K562 (cell line): ENCODE results near the gene KRTAP22-2. TPM values are rescaled to one million over a fixed set of nuclear protein-coding genes. Genes with fewer than 3 reads are reported as not detected.

Experiments
- ATAC-seq: fragments of 200-7000 bp; cut with Tn5 transposase; 3 replicates; pipeline ENCODE4 v1.9.1; 2020; ENCODE audit warnings: moderate library complexity
- BruUV-seq: library from RNA; stranded (reverse); fragments of 400-500 nt; replicated peaks from 2 replicates; lab custom pipeline; 2021; lab: Mats Ljungman, UMichigan
- CTCF ChIA-PET: fragments of 300-600 bp; formaldehyde crosslinking; extraction: SDS; loops from one replicate; lab custom pipeline; 2021; ENCODE audit warnings: low intra/inter-chr PET ratio; lab: Yijun Ruan, JAX
- POLR2A ChIA-PET: fragments of 300-600, 350-650 bp; sonication (Branson Sonifier 250); formaldehyde crosslinking; extraction: SDS; loops from one replicate; lab custom pipeline; 2021; ENCODE audit warnings: antibody characterized with exemption, inconsistent platforms; lab: Yijun Ruan, JAX
- DNase-seq, 4 experiments: peaks; one replicate each; pipeline versions ENCODE4 v3.0.0 to v3.0.0-alpha.2; 2011 to 2018; ENCODE audit warnings: low spot score in 3 of 4, mixed read lengths in 3 of 4; ENCODE audit errors: extremely low read depth in 1 of 4
- FAIRE-seq: peaks from 2 replicates; lab custom pipeline; 2011; peaks lifted over from hg19 to GRCh38; lab: Jason Lieb, UNC
- H2AFZ ChIP-seq: 2 replicates; pipeline ENCODE4 v1.6.0; 2011; ENCODE audit warnings: low read depth, low read length, control low read depth, inconsistent platforms
- H3K27ac ChIP-seq: fragments of 200-600 bp; 3 replicates; pipeline ENCODE4 v1.8.0; 2011; ENCODE audit warnings: low read depth, mild to moderate bottlenecking, control low read depth, inconsistent platforms, low read length, moderate library complexity, mixed read lengths; ENCODE audit errors: extremely low read depth
- H3K27me3 ChIP-seq, 2 experiments: fragments of 300-600 bp in 1 of 2; 2 replicates in 1 of 2; 3 replicates in 1 of 2; pipeline versions ENCODE4 v1.6.0 to v1.8.0; 2011; ENCODE audit warnings: inconsistent platforms in 2 of 2, low read length in 2 of 2, mild to moderate bottlenecking in 1 of 2, mixed read lengths in 1 of 2, moderate library complexity in 1 of 2; ENCODE audit not compliant: control insufficient read depth in 2 of 2, insufficient read depth in 2 of 2
- H3K36me3 ChIP-seq: fragments of 300-600 bp; 3 replicates; pipeline ENCODE4 v1.8.0; 2011; ENCODE audit warnings: mild to moderate bottlenecking, low read length, inconsistent platforms; ENCODE audit not compliant: control insufficient read depth, insufficient read depth
- H3K4me1 ChIP-seq, 2 experiments: fragments of 200-600 bp in 1 of 2; replicated peaks in 1 of 2; 2 replicates in 1 of 2; 3 replicates in 1 of 2; pipeline versions ENCODE4 v1.5.1 to v1.8.0; 2011; ENCODE audit warnings: inconsistent platforms in 2 of 2, low read length in 2 of 2, mild to moderate bottlenecking in 1 of 2, mixed read lengths in 1 of 2, moderate library complexity in 1 of 2; ENCODE audit not compliant: control insufficient read depth in 2 of 2, insufficient read depth in 2 of 2
- H3K4me2 ChIP-seq: 2 replicates; pipeline ENCODE4 v1.6.1; 2011; ENCODE audit warnings: low read length, control low read depth, inconsistent platforms, mixed read lengths; ENCODE audit not compliant: insufficient read depth
- H3K4me3 ChIP-seq: fragments of 200-600 bp; sonication (generic), shearing (Covaris generic); 2 replicates; pipeline ENCODE4 v1.5.1; 2016; ENCODE audit warnings: control low read depth, inconsistent platforms
- H3K79me2 ChIP-seq: fragments of 200-600 bp; 3 replicates; pipeline ENCODE4 v1.8.0; 2011; ENCODE audit warnings: low read length, inconsistent platforms; ENCODE audit not compliant: control insufficient read depth, insufficient read depth
- H3K9ac ChIP-seq, 2 experiments: 2 replicates each; pipeline versions ENCODE4 v1.6.0 to v1.6.1; 2011; ENCODE audit warnings: low read depth in 2 of 2, low read length in 2 of 2, control low read depth in 1 of 2, inconsistent platforms in 1 of 2, mild to moderate bottlenecking in 1 of 2, mixed read lengths in 1 of 2; ENCODE audit not compliant: insufficient read depth in 1 of 2
- H3K9me1 ChIP-seq: one replicate; pipeline ENCODE4 v1.6.0; 2011; ENCODE audit warnings: inconsistent platforms, mild to moderate bottlenecking, low read length, moderate library complexity; ENCODE audit not compliant: control insufficient read depth, insufficient read depth
- H3K9me3 ChIP-seq: replicated peaks from 2 replicates; pipeline ENCODE4 v1.5.1; 2011; ENCODE audit warnings: low read depth, low read length, inconsistent platforms; ENCODE audit not compliant: control insufficient read depth, insufficient read depth
- H4K20me1 ChIP-seq: replicated peaks from 2 replicates; pipeline ENCODE4 v1.6.1; 2011; ENCODE audit warnings: low read length, inconsistent platforms, mixed read lengths; ENCODE audit not compliant: control insufficient read depth, insufficient read depth
- ARID4B ChIP-seq: sonication (generic); formaldehyde crosslinking; IDR thresholded peaks from 2 replicates; pipeline ENCODE4 v1.8.0; 2022; ENCODE audit warnings: mild to moderate bottlenecking, missing genetic modification reagents
- ATF3 ChIP-seq, 2 experiments: fragments of 450-650 bp in 1 of 2; sonication (generic) in 1 of 2; formaldehyde crosslinking in 1 of 2; IDR thresholded peaks in 1 of 2; conservative IDR thresholded peaks in 1 of 2; 2 replicates each; pipeline versions ENCODE4 v1.6.1 to v1.8.1; 2016 to 2023; ENCODE audit warnings: mild to moderate bottlenecking in 2 of 2, moderate library complexity in 2 of 2, inconsistent platforms in 1 of 2, missing genetic modification reagents in 1 of 2
- CEBPB ChIP-seq: fragments of 450-650 bp; IDR thresholded peaks from 2 replicates; pipeline ENCODE4 v1.6.1; 2016; ENCODE audit warnings: missing genetic modification characterization, missing compliant biosample characterization
- CEBPG ChIP-seq, 3 experiments: fragments of 200-800 bp in 1 of 3; sonication (Bioruptor generic) in 1 of 3; sonication (generic) in 1 of 3; formaldehyde crosslinking in 1 of 3; IDR thresholded peaks in 2 of 3; conservative IDR thresholded peaks in 1 of 3; 2 replicates each; pipeline versions ENCODE4 v1.6.1 to v1.8.0; 2016 to 2022; ENCODE audit warnings: missing compliant biosample characterization in 2 of 3, missing genetic modification characterization in 2 of 3, mild to moderate bottlenecking in 1 of 3, missing genetic modification reagents in 1 of 3
- HDGF ChIP-seq: fragments of 450-650 bp; IDR thresholded peaks from 2 replicates; pipeline ENCODE4 v1.6.1; 2016
- HINFP ChIP-seq: fragments of 450-650 bp; conservative IDR thresholded peaks from 2 replicates; pipeline ENCODE4 v1.6.1; 2016; ENCODE audit warnings: missing genetic modification characterization, low read depth, mild to moderate bottlenecking, control low read depth, missing compliant biosample characterization
- KLF16 ChIP-seq: IDR thresholded peaks from 2 replicates; pipeline ENCODE4 v1.6.1; 2016; ENCODE audit warnings: antibody characterized with exemption
- MYNN ChIP-seq, 2 experiments: sonication (generic); formaldehyde crosslinking in 1 of 2; IDR thresholded peaks; 2 replicates each; pipeline versions ENCODE4 v1.5.0 to v1.6.1; 2016 to 2020; ENCODE audit warnings: antibody characterized with exemption in 1 of 2, missing genetic modification reagents in 1 of 2
- RNF219 ChIP-seq: fragments of 250-450 bp; sonication (Bioruptor Pico); IDR thresholded peaks from 2 replicates; pipeline ENCODE4 v1.5.0; 2022; ENCODE audit warnings: mild to moderate bottlenecking
- WGBS: fragments of 100-300 bp; shearing (Covaris generic); methylation state at CpG from one replicate; pipeline ENCODE4 v1.1.6; 2016; ENCODE audit warnings: low coverage, mixed read lengths; ENCODE audit not compliant: insufficient coverage; ENCODE audit errors: missing lambda C conversion rate; 5-methylcytosine and 5-hydroxymethylcytosine counted together
- in situ Hi-C: fragments of 300-500 bp; cut with MboI; formaldehyde crosslinking; loops from 4 replicates; pipeline ENCODE4 v1.15.0; 2018; ENCODE audit warnings: inconsistent platforms, mixed read lengths
- intact Hi-C: fragments of 100-400 bp; cut with micrococcal nuclease; formaldehyde crosslinking; loops from 2 replicates; pipeline ENCODE4 v1.14.2; 2022
- polyA plus RNA-seq, 8 experiments: library from polyadenylated mRNA; depleted of rRNA in 4 of 8; stranded (reverse) in 5 of 8; unstranded in 3 of 8; fragments of >200 nt; fragmentation: Nextera tagmentation in 2 of 8; fragmentation: Illumina TruSeq in 1 of 8; extraction: Ambion mirVana in 2 of 8; extraction: Trizol in 1 of 8; gene quantifications; 2 replicates each; pipeline versions ENCODE4 v1.2.1 to v1.2.3, GENCODE V29; 2011 to 2014; ENCODE audit warnings: inconsistent platforms in 1 of 8, missing spikeins in 1 of 8
- total RNA-seq, 7 experiments: library from RNA; depleted of rRNA in 6 of 7; stranded (reverse); fragments of >200 nt in 6 of 7; fragmentation: Illumina TruSeq in 2 of 7; extraction: Trizol in 2 of 7; gene quantifications; 2 replicates each; pipeline versions ENCODE4 v1.2.1 to v1.2.3, GENCODE V29; 2011 to 2021; ENCODE audit warnings: low replicate concordance in 1 of 7

The KRTAP22-2 gene
- total and polyA plus RNA-seq, 9 of the 15 experiments (the other 6 are each of a cell fraction or from before 2014, with no cell fraction given): not detected

- TF ChIP-seq ARID4B (CRISPR knock-in tag) (no peak), HDGF (no peak), HINFP (tag) (no peak), KLF16 (no peak)
These were observed 28.8 kb downstream of the KRTAP22-2 start, which contains the start of gene KRTAP19-7 (continued) for GRCh38 chr21:30561264-30561895.

- ATAC-seq (no peak), FAIRE-seq (no peak), DNase-seq (no peak)
- H3K79me2 ChIP-seq: no peaks in the 10 kb centered on the region
- no peak overlapping the region for H3K27ac ChIP-seq
- no peak for TF ChIP-seq MYNN (IDR thresholded peaks at IDR 0.05)
- TF ChIP-seq MYNN (CRISPR knock-in tag; IDR thresholded peaks at IDR 0.05): no peak
- TF ChIP-seq CEBPG (CRISPR knock-in tag; IDR thresholded peaks at IDR 0.05): no peak
- TF ChIP-seq CEBPG (tag; conservative IDR thresholded peaks at IDR 0.05 in 1 of 2, IDR thresholded peaks at IDR 0.05 in 1 of 2): peak in 1 of 2 experiments; percentile 89; a peak in 2 of 4 replicates
- peak; percentile 36; the same call in 1 of the 2 replicates for TF ChIP-seq ATF3 (IDR thresholded peaks at IDR 0.05)
- TF ChIP-seq ATF3 (CRISPR knock-in tag; conservative IDR thresholded peaks at IDR 0.05): no peak
- TF ChIP-seq RNF219 (CRISPR knock-in tag): no peak
- peak; percentile 51 for TF ChIP-seq CEBPB (tag)
- H4K20me1 ChIP-seq: no peaks in the 10 kb centered on the region
- H3K9me1 ChIP-seq: no peaks in the 10 kb centered on the region
- in situ Hi-C loops (no loop called here), intact Hi-C loops (no loop called here)
- H3K4me3 ChIP-seq: no peak overlapping the region
- H3K9ac ChIP-seq: no peak overlapping the region
- no peak overlapping the region for H3K4me2 ChIP-seq
- WGBS: 0% methylated on average over 2 of the region's 2 CpGs
- H3K9me3 ChIP-seq: no peaks in the 10 kb centered on the region; the same call in 1 of the 2 replicates
- H3K4me1 ChIP-seq: no peaks in the 10 kb centered on the region
- BruUV-seq: no TSS peak
- H2AFZ ChIP-seq: no peak overlapping the region
- ChIA-PET POLR2A (no interaction called here), CTCF (no interaction called here)
- H3K27me3 ChIP-seq: no peaks in the 10 kb centered on the region
- no peaks in the 10 kb centered on the region for H3K36me3 ChIP-seq
These were observed 35.1 kb downstream of the KRTAP22-2 start for GRCh38 chr21:30555095-30555494.
